Measurements from ENCODE around the gene CASK.

DNA sequence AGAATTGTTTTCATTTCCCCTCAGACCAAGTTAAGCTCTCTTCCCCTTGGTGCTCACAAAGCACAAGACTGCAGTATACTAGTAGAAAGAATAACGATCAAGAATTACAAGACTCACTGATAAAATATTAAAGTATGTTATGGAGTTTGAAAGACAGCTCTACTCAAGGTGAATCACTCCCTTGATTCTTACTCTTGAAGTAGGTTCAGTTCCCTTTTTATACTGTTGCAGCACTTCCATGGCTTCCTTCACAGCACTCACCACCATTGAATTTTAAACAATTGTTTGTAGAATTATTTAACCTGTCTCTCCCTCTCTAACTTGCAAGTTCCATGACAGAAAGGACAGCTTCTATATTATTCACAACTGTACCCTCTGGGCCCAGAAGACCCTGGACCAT is 42.2 kb downstream of the CASK start:
- TF ChIP-seq, protein P1, sequence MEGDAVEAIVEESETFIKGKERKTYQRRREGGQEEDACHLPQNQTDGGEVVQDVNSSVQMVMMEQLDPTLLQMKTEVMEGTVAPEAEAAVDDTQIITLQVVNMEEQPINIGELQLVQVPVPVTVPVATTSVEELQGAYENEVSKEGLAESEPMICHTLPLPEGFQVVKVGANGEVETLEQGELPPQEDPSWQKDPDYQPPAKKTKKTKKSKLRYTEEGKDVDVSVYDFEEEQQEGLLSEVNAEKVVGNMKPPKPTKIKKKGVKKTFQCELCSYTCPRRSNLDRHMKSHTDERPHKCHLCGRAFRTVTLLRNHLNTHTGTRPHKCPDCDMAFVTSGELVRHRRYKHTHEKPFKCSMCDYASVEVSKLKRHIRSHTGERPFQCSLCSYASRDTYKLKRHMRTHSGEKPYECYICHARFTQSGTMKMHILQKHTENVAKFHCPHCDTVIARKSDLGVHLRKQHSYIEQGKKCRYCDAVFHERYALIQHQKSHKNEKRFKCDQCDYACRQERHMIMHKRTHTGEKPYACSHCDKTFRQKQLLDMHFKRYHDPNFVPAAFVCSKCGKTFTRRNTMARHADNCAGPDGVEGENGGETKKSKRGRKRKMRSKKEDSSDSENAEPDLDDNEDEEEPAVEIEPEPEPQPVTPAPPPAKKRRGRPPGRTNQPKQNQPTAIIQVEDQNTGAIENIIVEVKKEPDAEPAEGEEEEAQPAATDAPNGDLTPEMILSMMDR (conservative IDR thresholded peaks at IDR 0.05; ENCODE audit: low read depth, low read length) = no peak
- no peak for TF ChIP-seq EZH2 (IDR thresholded peaks at IDR 0.05; ENCODE audit: borderline replicate concordance, low read depth, low read length, poor library complexity, severe bottlenecking)

All from A673 (cell line).